Mesangial cell (primary cell): Measurements from ENCODE around the gene ALDH1A2. TPM values are rescaled to one million over a fixed set of nuclear protein-coding genes. Genes with fewer than 3 reads are reported as not detected.

Source experiments
- total RNA-seq: library from RNA; depleted of rRNA; stranded (reverse); fragments of >200 nt; gene quantifications from 2 replicates; pipeline ENCODE4 v1.2.3, GENCODE V29; 2015

Gene ALDH1A2
- total RNA-seq = 23.1 and 31.2 TPM in 2 replicates

GRCh38 chr15:58065445-58066041 lies at the start of gene ALDH1A2:
Gene ALDH1A2, minus strand, starts transcription at chr15:58065711. Its CDS starts 61 bp downstream, at chr15:58065650.

Other genes starting within 250 kb of the ALDH1A2 start
- not detected in 2 replicates for gene AQP9, start 72.7 kb upstream of the ALDH1A2 start, total RNA-seq